ENCODE results near the gene MFSD11. TPM values are rescaled to one million over a fixed set of nuclear protein-coding genes. Genes with fewer than 3 reads are reported as not detected.

Gene MFSD11
- total RNA-seq, 2 experiments from 2014 or later = 55.1 to 63.1 TPM

GRCh38 chr17:76822184-76822778, 84.4 kb downstream of the MFSD11 start:
- Histone ChIP-seq H3K36me3 (ENCODE audit: insufficient read depth, low read length) (no peaks in the 10 kb centered on the region), H3K27ac (ENCODE audit: low read depth, low read length, poor library complexity, severe bottlenecking) (no peak overlapping the region), H3K4me2 (ENCODE audit: low read length) (no peak overlapping the region), H3K9me2 (ENCODE audit: insufficient read depth, low read length) (no peaks in the 10 kb centered on the region), H2AFZ (ENCODE audit: low read length) (no peak overlapping the region), H3K79me2 (ENCODE audit: insufficient read depth, low read depth, low read length) (no peaks in the 10 kb centered on the region), H3K9me3 (ENCODE audit: low read length) (no peaks in the 10 kb centered on the region), H3K4me1 (ENCODE audit: insufficient read depth, low read length, poor library complexity, severe bottlenecking) (peaks cover 27% of the 10 kb centered on the region), H3K4me3 (ENCODE audit: low read depth, low read length, poor library complexity, severe bottlenecking) (no peak overlapping the region), H4K20me1 (ENCODE audit: insufficient read depth, low read length) (no peaks in the 10 kb centered on the region)
- intact Hi-C loops (cut with micrococcal nuclease; ENCODE audit: unreplicated experiment) = no loop called here
- no peak for DNase-seq (ENCODE audit: low spot score)
- no TSS peak for BruUV-seq (replicated peaks)
- POLR2A ChIA-PET = interaction anchor here (0.7 to 0.9 kb wide), 3 partner anchors 9 to 40 kb away, joined by 3 read pairs; no protein-coding TSS in a partner anchor
- TF ChIP-seq CTCF (conservative IDR thresholded peaks at IDR 0.05; ENCODE audit: low read length) = no peak
- CTCF ChIA-PET (ENCODE audit: unreplicated experiment) = no interaction called here

- TF ChIP-seq EZH2phosphoT487 (IDR thresholded peaks at IDR 0.05; ENCODE audit: borderline replicate concordance, low read depth, low read length) (no peak), CTCF (conservative IDR thresholded peaks at IDR 0.05; ENCODE audit: low read length) (no peak)
- Histone ChIP-seq H3K27ac (ENCODE audit: low read depth, low read length, poor library complexity, severe bottlenecking) (no peak overlapping the region), H3K4me3 (ENCODE audit: low read depth, low read length, poor library complexity, severe bottlenecking) (no peak overlapping the region), H3K79me2 (ENCODE audit: insufficient read depth, low read depth, low read length) (no peaks in the 10 kb centered on the region), H4K20me1 (ENCODE audit: insufficient read depth, low read length) (no peaks in the 10 kb centered on the region), H2AFZ (ENCODE audit: low read length) (no peak overlapping the region), H3K9me2 (ENCODE audit: insufficient read depth, low read length) (no peaks in the 10 kb centered on the region), H3K9me3 (ENCODE audit: low read length) (no peaks in the 10 kb centered on the region), H3K36me3 (ENCODE audit: insufficient read depth, low read length) (no peaks in the 10 kb centered on the region), H3K4me1 (ENCODE audit: insufficient read depth, low read length, poor library complexity, severe bottlenecking) (peaks cover 19% of the 10 kb centered on the region), H3K4me2 (ENCODE audit: low read length) (no peak overlapping the region)
- ChIA-PET POLR2A (no interaction called here), CTCF (ENCODE audit: unreplicated experiment) (interaction anchor here (1.0 kb wide), 1 partner anchor 10 kb away, joined by 7 read pairs; no protein-coding TSS in a partner anchor)
- BruUV-seq (replicated peaks) = no TSS peak
- DNase-seq (ENCODE audit: low spot score) = no peak
- intact Hi-C loops (cut with micrococcal nuclease; ENCODE audit: unreplicated experiment) = no loop called here
These were observed 86.2 kb downstream of the MFSD11 start for GRCh38 chr17:76824093-76824492.

GRCh38 chr17:76826330-76827068, 88.6 kb downstream of the MFSD11 start:
- no peak overlapping the region for H3K27ac ChIP-seq (ENCODE audit: low read depth, low read length, poor library complexity, severe bottlenecking)
- CTCF ChIA-PET (ENCODE audit: unreplicated experiment) = no interaction called here
- H3K9me2 ChIP-seq (ENCODE audit: insufficient read depth, low read length) = no peaks in the 10 kb centered on the region
- H3K9me3 ChIP-seq (ENCODE audit: low read length) = no peaks in the 10 kb centered on the region
- no peak for DNase-seq (ENCODE audit: low spot score)
- POLR2A ChIA-PET = interaction anchor here (1.0 kb wide), 1 partner anchor 12 kb away, joined by 3 read pairs; no protein-coding TSS in a partner anchor
- no peaks in the 10 kb centered on the region for H3K79me2 ChIP-seq (ENCODE audit: insufficient read depth, low read depth, low read length)
- H2AFZ ChIP-seq (ENCODE audit: low read length) = no peak overlapping the region
- no peak overlapping the region for H3K4me2 ChIP-seq (ENCODE audit: low read length)
- BruUV-seq (replicated peaks) = no TSS peak
- peaks cover 12% of the 10 kb centered on the region for H3K4me1 ChIP-seq (ENCODE audit: insufficient read depth, low read length, poor library complexity, severe bottlenecking)
- no peaks in the 10 kb centered on the region for H3K36me3 ChIP-seq (ENCODE audit: insufficient read depth, low read length)
- intact Hi-C loops (cut with micrococcal nuclease; ENCODE audit: unreplicated experiment) = no loop called here
- no peak overlapping the region for H3K4me3 ChIP-seq (ENCODE audit: low read depth, low read length, poor library complexity, severe bottlenecking)
- no peaks in the 10 kb centered on the region for H4K20me1 ChIP-seq (ENCODE audit: insufficient read depth, low read length)
- TF ChIP-seq EZH2phosphoT487 (IDR thresholded peaks at IDR 0.05; ENCODE audit: borderline replicate concordance, low read depth, low read length) (no peak), CTCF (conservative IDR thresholded peaks at IDR 0.05; ENCODE audit: low read length) (no peak)
